ENCODE measurements around the gene ACSF2. TPM values are rescaled to one million over a fixed set of nuclear protein-coding genes. Genes with fewer than 3 reads are reported as not detected.

The ACSF2 gene
- total and polyA plus RNA-seq, 2 of the 13 experiments (the other 11 are each of a cell fraction or from before 2014, with no cell fraction given), result 87.3 to 109 TPM

DNA sequence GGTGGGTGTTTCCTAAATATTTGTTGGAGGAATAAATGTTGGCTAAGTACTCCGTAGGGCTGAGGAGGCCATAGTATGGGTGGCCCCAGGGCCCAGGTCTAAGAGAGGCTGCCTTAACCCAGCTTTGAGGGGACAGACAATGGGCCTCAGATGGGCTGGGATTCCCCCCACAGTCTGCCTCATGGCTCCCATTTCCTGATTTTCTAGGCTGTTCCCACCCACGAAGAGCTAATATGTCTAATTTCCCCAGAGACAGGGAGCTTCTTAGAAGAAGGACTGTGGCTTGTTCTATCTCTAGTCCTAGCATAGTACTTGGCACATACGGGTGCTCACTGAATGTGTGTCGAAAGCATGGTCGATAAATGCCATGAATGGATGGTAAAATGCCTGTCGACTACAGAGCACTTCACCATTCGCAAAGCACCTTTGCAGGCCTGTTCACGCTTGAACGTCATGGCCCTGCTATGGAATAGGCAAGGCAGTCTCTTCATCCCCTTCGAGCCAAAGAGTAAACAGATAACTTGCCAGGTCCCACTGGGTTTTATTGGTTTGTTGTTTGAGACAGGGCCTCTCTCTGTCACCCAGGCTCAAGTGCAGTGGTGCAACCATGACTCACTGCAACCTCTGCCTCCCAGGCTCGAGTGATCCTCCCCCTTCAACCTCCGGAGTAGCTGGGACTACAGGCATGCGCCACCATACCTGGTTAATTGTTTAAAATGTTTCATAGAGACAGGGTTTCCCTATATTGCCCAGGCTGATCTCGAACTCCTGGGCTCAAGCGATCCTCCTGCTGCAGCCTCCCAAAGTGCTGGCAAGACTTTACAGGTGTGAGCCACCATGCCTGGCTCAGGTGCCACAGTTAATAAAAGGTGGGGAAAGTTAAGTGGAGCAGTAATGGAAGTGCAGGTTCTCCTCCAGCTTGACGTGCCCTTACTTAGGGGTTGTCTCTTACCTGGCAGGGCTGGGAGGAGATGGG is 33.0 kb downstream of the ACSF2 start (continued):
- TF ChIP-seq GATAD1 (CRISPR knock-in tag; IDR thresholded peaks at IDR 0.05) (0 out of 2 replicates have a peak, but pooled peaks have one; percentile 31), ATF7-NPFF (CRISPR knock-in tag; IDR thresholded peaks at IDR 0.05; ENCODE audit: low read depth) (no peak), PITX1 (CRISPR knock-in tag; IDR thresholded peaks at IDR 0.05) (no peak), FOXM1 (CRISPR knock-in tag; IDR thresholded peaks at IDR 0.05) (no peak), ZNF24 (IDR thresholded peaks at IDR 0.05) (no peak), MED1 (CRISPR knock-in tag; IDR thresholded peaks at IDR 0.05) (peak; percentile 82), KAT7 (CRISPR knock-in tag; IDR thresholded peaks at IDR 0.05; ENCODE audit: borderline replicate concordance) (peak; percentile 84; the same call in 1 of the 2 replicates), ZNF282 (IDR thresholded peaks at IDR 0.05; ENCODE audit: partially characterized antibody) (no peak), EHMT2 (IDR thresholded peaks at IDR 0.05; ENCODE audit: borderline replicate concordance, low read depth, low read length) (no peak), NR3C1 (CRISPR knock-in tag; IDR thresholded peaks at IDR 0.05) (no peak), ATAD3A (CRISPR knock-in tag; IDR thresholded peaks at IDR 0.05) (no peak), ZNF121 (CRISPR knock-in tag; IDR thresholded peaks at IDR 0.05) (no peak), HOXA7 (CRISPR knock-in tag; IDR thresholded peaks at IDR 0.05) (no peak), ADNP (CRISPR knock-in tag; IDR thresholded peaks at IDR 0.05) (no peak)
- TF ChIP-seq, protein P1, sequence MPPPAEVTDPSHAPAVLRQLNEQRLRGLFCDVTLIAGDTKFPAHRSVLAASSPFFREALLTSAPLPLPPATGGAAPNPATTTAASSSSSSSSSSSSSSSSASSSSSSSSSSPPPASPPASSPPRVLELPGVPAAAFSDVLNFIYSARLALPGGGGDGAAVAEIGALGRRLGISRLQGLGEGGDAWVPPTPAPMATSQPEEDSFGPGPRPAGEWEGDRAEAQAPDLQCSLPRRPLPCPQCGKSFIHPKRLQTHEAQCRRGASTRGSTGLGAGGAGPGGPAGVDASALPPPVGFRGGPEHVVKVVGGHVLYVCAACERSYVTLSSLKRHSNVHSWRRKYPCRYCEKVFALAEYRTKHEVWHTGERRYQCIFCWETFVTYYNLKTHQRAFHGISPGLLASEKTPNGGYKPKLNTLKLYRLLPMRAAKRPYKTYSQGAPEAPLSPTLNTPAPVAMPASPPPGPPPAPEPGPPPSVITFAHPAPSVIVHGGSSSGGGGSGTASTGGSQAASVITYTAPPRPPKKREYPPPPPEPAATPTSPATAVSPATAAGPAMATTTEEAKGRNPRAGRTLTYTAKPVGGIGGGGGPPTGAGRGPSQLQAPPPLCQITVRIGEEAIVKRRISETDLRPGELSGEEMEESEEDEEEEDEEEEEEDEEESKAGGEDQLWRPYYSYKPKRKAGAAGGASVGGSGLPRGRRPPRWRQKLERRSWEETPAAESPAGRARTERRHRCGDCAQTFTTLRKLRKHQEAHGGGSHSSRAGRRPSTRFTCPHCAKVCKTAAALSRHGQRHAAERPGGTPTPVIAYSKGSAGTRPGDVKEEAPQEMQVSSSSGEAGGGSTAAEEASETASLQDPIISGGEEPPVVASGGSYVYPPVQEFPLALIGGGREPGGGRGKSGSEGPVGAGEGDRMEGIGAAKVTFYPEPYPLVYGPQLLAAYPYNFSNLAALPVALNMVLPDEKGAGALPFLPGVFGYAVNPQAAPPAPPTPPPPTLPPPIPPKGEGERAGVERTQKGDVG (CRISPR knock-in tag; IDR thresholded peaks at IDR 0.05; ENCODE audit: borderline replicate concordance), result no peak
- TF ChIP-seq, protein P2, sequence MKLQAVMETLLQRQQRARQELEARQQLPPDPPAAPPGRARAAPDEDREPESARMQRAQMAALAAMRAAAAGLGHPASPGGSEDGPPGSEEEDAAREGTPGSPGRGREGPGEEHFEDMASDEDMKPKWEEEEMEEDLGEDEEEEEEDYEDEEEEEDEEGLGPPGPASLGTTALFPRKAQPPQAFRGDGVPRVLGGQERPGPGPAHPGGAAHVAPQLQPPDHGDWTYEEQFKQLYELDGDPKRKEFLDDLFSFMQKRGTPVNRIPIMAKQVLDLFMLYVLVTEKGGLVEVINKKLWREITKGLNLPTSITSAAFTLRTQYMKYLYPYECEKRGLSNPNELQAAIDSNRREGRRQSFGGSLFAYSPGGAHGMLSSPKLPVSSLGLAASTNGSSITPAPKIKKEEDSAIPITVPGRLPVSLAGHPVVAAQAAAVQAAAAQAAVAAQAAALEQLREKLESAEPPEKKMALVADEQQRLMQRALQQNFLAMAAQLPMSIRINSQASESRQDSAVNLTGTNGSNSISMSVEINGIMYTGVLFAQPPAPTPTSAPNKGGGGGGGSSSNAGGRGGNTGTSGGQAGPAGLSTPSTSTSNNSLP (IDR thresholded peaks at IDR 0.05; ENCODE audit: low read depth, low read length), result peak; percentile 64
- TF ChIP-seq, protein P3, sequence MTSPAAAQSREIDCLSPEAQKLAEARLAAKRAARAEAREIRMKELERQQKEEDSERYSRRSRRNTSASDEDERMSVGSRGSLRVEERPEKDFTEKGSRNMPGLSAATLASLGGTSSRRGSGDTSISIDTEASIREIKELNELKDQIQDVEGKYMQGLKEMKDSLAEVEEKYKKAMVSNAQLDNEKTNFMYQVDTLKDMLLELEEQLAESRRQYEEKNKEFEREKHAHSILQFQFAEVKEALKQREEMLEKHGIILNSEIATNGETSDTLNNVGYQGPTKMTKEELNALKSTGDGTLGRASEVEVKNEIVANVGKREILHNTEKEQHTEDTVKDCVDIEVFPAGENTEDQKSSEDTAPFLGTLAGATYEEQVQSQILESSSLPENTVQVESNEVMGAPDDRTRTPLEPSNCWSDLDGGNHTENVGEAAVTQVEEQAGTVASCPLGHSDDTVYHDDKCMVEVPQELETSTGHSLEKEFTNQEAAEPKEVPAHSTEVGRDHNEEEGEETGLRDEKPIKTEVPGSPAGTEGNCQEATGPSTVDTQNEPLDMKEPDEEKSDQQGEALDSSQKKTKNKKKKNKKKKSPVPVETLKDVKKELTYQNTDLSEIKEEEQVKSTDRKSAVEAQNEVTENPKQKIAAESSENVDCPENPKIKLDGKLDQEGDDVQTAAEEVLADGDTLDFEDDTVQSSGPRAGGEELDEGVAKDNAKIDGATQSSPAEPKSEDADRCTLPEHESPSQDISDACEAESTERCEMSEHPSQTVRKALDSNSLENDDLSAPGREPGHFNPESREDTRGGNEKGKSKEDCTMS (CRISPR knock-in tag; conservative IDR thresholded peaks at IDR 0.05), result no peak

Measured in HepG2 (cell line).